Fibroblast of lung (primary cell): Measurements from ENCODE around the gene STPG1.

Experiments used
- CTCF ChIP-seq, 2 donors: IDR thresholded peaks in 1 of 2; conservative IDR thresholded peaks in 1 of 2; 1 replicate in 1 of 2; 2 replicates in 1 of 2; pipeline ENCODE4 v1.5.1; 2011 to 2012; ENCODE audit warnings: low read length in 2 of 2, control low read depth in 1 of 2, inconsistent platforms in 1 of 2, low read depth in 1 of 2, mild to moderate bottlenecking in 1 of 2
- EZH2 ChIP-seq: IDR thresholded peaks from 2 replicates; pipeline ENCODE4 v1.5.1; 2012; ENCODE audit warnings: low read length, control low read depth, mild to moderate bottlenecking; ENCODE audit errors: missing control alignments

DNA sequence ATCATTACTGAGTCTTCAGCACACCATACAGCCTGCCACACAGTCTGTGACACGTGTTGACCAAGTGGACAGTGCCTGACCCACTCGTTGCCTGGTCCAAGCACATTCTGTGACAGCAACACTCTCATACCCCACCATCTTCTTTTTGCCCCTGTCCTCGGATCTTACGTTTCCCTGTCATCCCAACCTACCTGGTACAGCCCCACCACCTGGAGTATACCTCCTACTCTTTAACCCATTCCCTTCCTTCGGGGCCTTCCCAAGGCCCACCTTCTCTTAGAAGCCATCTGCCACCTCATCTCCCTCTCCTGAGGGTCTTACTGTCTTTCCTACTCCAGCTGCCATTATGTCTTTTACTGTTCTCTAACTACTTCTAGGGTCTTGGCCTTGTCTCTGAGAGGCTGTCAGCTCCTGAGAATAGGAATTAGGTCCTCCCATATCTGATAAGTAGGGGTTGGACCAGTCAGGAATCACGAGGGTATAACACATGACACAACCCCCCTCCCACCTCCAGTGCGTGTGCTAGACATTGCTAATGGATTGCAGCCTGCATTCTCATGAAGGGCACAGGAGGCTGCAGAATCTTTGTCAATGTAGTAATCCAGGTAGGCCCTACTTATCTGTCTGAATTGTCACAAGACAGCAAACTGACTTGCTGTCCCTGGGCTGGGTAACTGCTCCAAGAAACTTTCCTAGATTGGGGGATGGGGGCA, 81.5 kb downstream of the STPG1 start:
- no peak for TF ChIP-seq CTCF (conservative IDR thresholded peaks at IDR 0.05 in 1 of 2, IDR thresholded peaks at IDR 0.05 in 1 of 2; ENCODE audit: low read depth in 1 of 2, low read length in 2 of 2)
- TF ChIP-seq EZH2 = no peak
